GM12878 (cell line): ENCODE data around the gene PRKAR2B. TPM values are rescaled to one million over a fixed set of nuclear protein-coding genes. Genes with fewer than 3 reads are reported as not detected.

Experiments used
- ATAC-seq: fragments of 200-7000 bp; cut with Tn5 transposase; 3 replicates; pipeline ENCODE4 v1.9.1; 2020; ENCODE audit warnings: mild to moderate bottlenecking, moderate library complexity
- BruUV-seq: library from RNA; stranded (reverse); fragments of 400-500 nt; replicated peaks from 2 replicates; lab custom pipeline; 2021; lab: Mats Ljungman, UMichigan
- CTCF ChIA-PET: fragments of 300-600 bp; sonication (Branson Sonifier 250); formaldehyde crosslinking; extraction: SDS; loops from one replicate; lab custom pipeline; 2021; ENCODE audit warnings: inconsistent platforms; lab: Yijun Ruan, JAX
- POLR2A ChIA-PET: fragments of 350-600 bp; formaldehyde crosslinking; extraction: SDS; loops from one replicate; lab custom pipeline; 2021; ENCODE audit warnings: inconsistent platforms; lab: Charles Lee
- RAD21 ChIA-PET: fragments of 300-600 bp; sonication (Branson Sonifier 250); formaldehyde crosslinking; loops from one replicate; lab custom pipeline; 2023; ENCODE audit warnings: antibody characterized with exemption; ENCODE audit not compliant: unreplicated experiment; lab: Charles Lee
- SMC1A ChIA-PET: fragments of 300-600 bp; sonication (Branson Sonifier 250); formaldehyde crosslinking; loops from one replicate; lab custom pipeline; 2023; ENCODE audit not compliant: unreplicated experiment, uncharacterized antibody; lab: Charles Lee
- DNase-seq: peaks from one replicate; pipeline ENCODE4 v3.0.0-alpha.2; 2011; ENCODE audit warnings: low read depth, low spot score
- FAIRE-seq: peaks from 3 replicates; lab custom pipeline; 2011; peaks lifted over from hg19 to GRCh38; lab: Jason Lieb, UNC
- H2AFZ ChIP-seq: 2 replicates; pipeline ENCODE4 v1.6.0; 2011; ENCODE audit warnings: low read depth, low read length, control low read depth; ENCODE audit not compliant: control insufficient read depth
- H3K27ac ChIP-seq: 2 replicates; pipeline ENCODE4 v1.5.1; 2011; ENCODE audit warnings: control low read depth; ENCODE audit not compliant: control insufficient read depth, insufficient read depth
- H3K27me3 ChIP-seq, 2 experiments: replicated peaks in 1 of 2; 2 replicates each; pipeline versions ENCODE4 v1.6.0 to v1.6.1; 2011; ENCODE audit warnings: low read length in 1 of 2; ENCODE audit not compliant: control insufficient read depth in 2 of 2, insufficient read depth in 2 of 2
- H3K36me3 ChIP-seq, 2 experiments: 2 replicates each; pipeline ENCODE4 v1.5.1; 2011; ENCODE audit warnings: low read length in 1 of 2; ENCODE audit not compliant: control insufficient read depth in 2 of 2, insufficient read depth in 2 of 2
- H3K4me1 ChIP-seq: 2 replicates; pipeline ENCODE4 v1.6.1; 2011; ENCODE audit warnings: mild to moderate bottlenecking, low read length, moderate library complexity, mixed read lengths; ENCODE audit not compliant: control insufficient read depth, insufficient read depth
- H3K4me2 ChIP-seq: 2 replicates; pipeline ENCODE4 v1.6.0; 2011; ENCODE audit warnings: control low read depth; ENCODE audit not compliant: control insufficient read depth, insufficient read depth
- H3K4me3 ChIP-seq: fragments of 200-600 bp; sonication (generic); 2 replicates; pipeline ENCODE4 v1.5.1; 2016
- H3K79me2 ChIP-seq: 2 replicates; pipeline ENCODE4 v1.6.0; 2011; ENCODE audit warnings: low read length; ENCODE audit not compliant: control insufficient read depth, insufficient read depth
- H3K9ac ChIP-seq: 2 replicates; pipeline ENCODE4 v1.8.0; 2011; ENCODE audit warnings: low read length, control low read depth, mixed read lengths; ENCODE audit not compliant: control insufficient read depth, insufficient read depth
- H3K9me3 ChIP-seq: replicated peaks from 3 replicates; pipeline ENCODE4 v1.5.1; 2011; ENCODE audit warnings: mild to moderate bottlenecking, low read length; ENCODE audit not compliant: control insufficient read depth, insufficient read depth
- H4K20me1 ChIP-seq: 2 replicates; pipeline ENCODE4 v1.6.0; 2011; ENCODE audit not compliant: control insufficient read depth, insufficient read depth
- CBX3 ChIP-seq: fragments of 200-600 bp; sonication (generic); IDR thresholded peaks from 2 replicates; pipeline ENCODE4 v1.6.1; 2016; ENCODE audit warnings: low read depth, borderline replicate concordance
- E2F8 ChIP-seq: fragments of 450-650 bp; IDR thresholded peaks from 2 replicates; pipeline ENCODE4 v1.6.1; 2018; ENCODE audit warnings: mild to moderate bottlenecking, low read depth, moderate library complexity; ENCODE audit not compliant: partially characterized antibody
- HSF1 ChIP-seq: fragments of 150-350 bp; IDR thresholded peaks from 2 replicates; pipeline ENCODE4 v1.6.1; 2014; ENCODE audit warnings: mild to moderate bottlenecking, low read depth, low read length
- POLR2AphosphoS2 ChIP-seq: IDR thresholded peaks from 2 replicates; pipeline ENCODE4 v1.6.1; 2011; ENCODE audit warnings: low read depth, mild to moderate bottlenecking, low read length, improper control_type of control experiment, moderate library complexity
- SKIL ChIP-seq: fragments of 450-650 bp; IDR thresholded peaks from 2 replicates; pipeline ENCODE4 v1.6.1; 2017; ENCODE audit warnings: mild to moderate bottlenecking, low read depth, inconsistent platforms; ENCODE audit not compliant: poor library complexity, severe bottlenecking
- SREBF2 ChIP-seq: IDR thresholded peaks from 2 replicates; pipeline ENCODE4 v1.6.1; 2012; ENCODE audit warnings: mild to moderate bottlenecking, low read length
- WGBS: methylation state at CpG from one replicate; pipeline ENCODE4 v1.1.6; 2016; ENCODE audit warnings: low lambda C conversion rate; ENCODE audit not compliant: insufficient replicate concordance, insufficient coverage; ENCODE audit errors: missing lambda C conversion rate; 5-methylcytosine and 5-hydroxymethylcytosine counted together
- in situ Hi-C: fragments of 300-500 bp; cut with MboI; formaldehyde crosslinking; loops from 9 replicates; pipeline ENCODE4 v1.14.3; 2018; ENCODE audit warnings: mixed read lengths
- intact Hi-C: fragments of 100-400 bp; cut with micrococcal nuclease; formaldehyde crosslinking; loops from one replicate; pipeline ENCODE4 v1.14.2; 2022; ENCODE audit not compliant: unreplicated experiment
- polyA plus RNA-seq, 11 experiments: library from polyadenylated mRNA; depleted of rRNA in 4 of 11; unstranded in 6 of 11; stranded (reverse) in 5 of 11; fragments of >200 nt; fragmentation: Nextera tagmentation in 4 of 11; fragmentation: Illumina TruSeq in 1 of 11; extraction: Ambion mirVana in 4 of 11; extraction: Trizol in 1 of 11; gene quantifications; 1 replicate in 1 of 11; 2 replicates in 10 of 11; pipeline versions ENCODE4 v1.2.1 to v1.2.3, GENCODE V29; 2011 to 2016; ENCODE audit warnings: inconsistent platforms in 2 of 11, missing spikeins in 2 of 11, low read depth in 1 of 11
- total RNA-seq, 4 experiments: library from RNA; depleted of rRNA in 3 of 4; stranded (reverse); fragments of >200 nt in 3 of 4; fragmentation: Illumina TruSeq in 1 of 4; extraction: Trizol in 1 of 4; gene quantifications; 2 replicates each; pipeline versions ENCODE4 v1.2.1 to v1.2.3, GENCODE V29; 2013 to 2021

Gene PRKAR2B
- total and polyA plus RNA-seq, 10 of the 15 experiments (the other 5 are each of a cell fraction or from before 2014, with no cell fraction given): 0.01 to 0.18 (median 0.04) TPM; not detected in 4

GRCh38 chr7:106999023-106999422 lies 45.5 kb upstream of the PRKAR2B start (continued):
- no peak for TF ChIP-seq E2F8
- no peak for TF ChIP-seq SREBF2
- TF ChIP-seq, all 136 proteins: peak for 0

GRCh38 chr7:107001490-107001889 lies 43.0 kb upstream of the PRKAR2B start:
- no peak for ATAC-seq
- H3K9ac ChIP-seq: no peak overlapping the region

More at GRCh38 chr7:107001490-107001889, 43.0 kb upstream of the PRKAR2B start:
- Histone ChIP-seq H3K79me2 (no peaks in the 10 kb centered on the region), H3K27ac (no peak overlapping the region), H2AFZ (no peak overlapping the region), H3K36me3 (no peaks in the 10 kb centered on the region), H3K27me3 (no peaks in the 10 kb centered on the region), H3K4me2 (no peak overlapping the region), H4K20me1 (no peaks in the 10 kb centered on the region), H3K9me3 (no peaks in the 10 kb centered on the region), H3K4me1 (no peaks in the 10 kb centered on the region), H3K4me3 (no peak overlapping the region)
- TF ChIP-seq SKIL (no peak), E2F8 (no peak), CBX3 (no peak), HSF1 (no peak), POLR2AphosphoS2 (no peak)
- WGBS: 50% methylated on average over 2 of the region's 2 CpGs
- SMC1A ChIA-PET: interaction anchor here (0.8 kb wide), 1 partner anchor 24 kb away, joined by 3 read pairs; no protein-coding TSS in a partner anchor
- POLR2A ChIA-PET: no interaction called here
- intact Hi-C loops: no loop called here
- RAD21 ChIA-PET: interaction anchor here (0.7 kb wide), 1 partner anchor 208 kb away, joined by 3 read pairs; no protein-coding TSS in a partner anchor
- DNase-seq (no peak), FAIRE-seq (no peak)
- BruUV-seq: no TSS peak
- CTCF ChIA-PET: interaction anchor here (0.7 to 1.1 kb wide), 3 partner anchors 9 to 86 kb away, joined by 3 to 6 read pairs (median 3); no protein-coding TSS in a partner anchor
- in situ Hi-C loops: no loop called here
